ENCODE data around the gene CCDC142.

DNA sequence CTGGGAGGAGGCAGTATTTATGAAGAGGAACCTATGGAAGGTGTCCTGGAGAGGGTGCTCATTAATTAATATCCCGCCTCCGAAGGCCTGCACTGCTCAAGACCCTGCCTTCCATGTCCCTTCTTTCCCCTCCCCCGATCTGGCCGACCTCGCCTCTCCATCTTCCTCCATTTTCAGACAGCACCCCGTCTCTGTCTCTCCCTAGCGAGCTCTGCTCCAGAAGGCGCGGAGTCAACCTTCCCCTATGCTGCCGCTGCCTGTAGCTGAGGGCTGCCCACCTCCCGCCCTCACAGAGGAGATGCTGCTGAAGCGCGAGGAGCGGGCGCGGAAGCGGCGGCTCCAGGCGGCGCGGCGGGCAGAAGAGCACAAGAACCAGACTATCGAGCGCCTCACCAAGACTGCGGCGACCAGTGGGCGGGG, 25.7 kb downstream of the CCDC142 start:
- TF ChIP-seq, protein P1, sequence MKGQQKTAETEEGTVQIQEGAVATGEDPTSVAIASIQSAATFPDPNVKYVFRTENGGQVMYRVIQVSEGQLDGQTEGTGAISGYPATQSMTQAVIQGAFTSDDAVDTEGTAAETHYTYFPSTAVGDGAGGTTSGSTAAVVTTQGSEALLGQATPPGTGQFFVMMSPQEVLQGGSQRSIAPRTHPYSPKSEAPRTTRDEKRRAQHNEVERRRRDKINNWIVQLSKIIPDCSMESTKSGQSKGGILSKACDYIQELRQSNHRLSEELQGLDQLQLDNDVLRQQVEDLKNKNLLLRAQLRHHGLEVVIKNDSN (IDR thresholded peaks at IDR 0.05; ENCODE audit: borderline replicate concordance, extremely low read length, insufficient read depth, low read depth, low read length): no peak
- TF ChIP-seq, protein P2, sequence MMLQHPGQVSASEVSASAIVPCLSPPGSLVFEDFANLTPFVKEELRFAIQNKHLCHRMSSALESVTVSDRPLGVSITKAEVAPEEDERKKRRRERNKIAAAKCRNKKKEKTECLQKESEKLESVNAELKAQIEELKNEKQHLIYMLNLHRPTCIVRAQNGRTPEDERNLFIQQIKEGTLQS (IDR thresholded peaks at IDR 0.05; ENCODE audit: borderline replicate concordance, extremely low read depth, low read depth, low read length): no peak
- no peak for TF ChIP-seq SPI1 (IDR thresholded peaks at IDR 0.05; ENCODE audit: borderline replicate concordance, insufficient read depth, low read depth, low read length)
- TF ChIP-seq STAT3 (IDR thresholded peaks at IDR 0.05; ENCODE audit: low read depth, low read length): no peak
- TF ChIP-seq SIX5 (IDR thresholded peaks at IDR 0.05; ENCODE audit: low read depth, low read length, severe bottlenecking): no peak

Measured in GM12878 (cell line).